Measurements from ENCODE around the gene MACROD2. TPM values are rescaled to one million over a fixed set of nuclear protein-coding genes. Genes with fewer than 3 reads are reported as not detected.

Gene MACROD2
- polyA plus RNA-seq, 1 donor (not counting 4 experiments of a cell fraction or from before 2014, with no cell fraction given): 0.71 TPM

DNA sequence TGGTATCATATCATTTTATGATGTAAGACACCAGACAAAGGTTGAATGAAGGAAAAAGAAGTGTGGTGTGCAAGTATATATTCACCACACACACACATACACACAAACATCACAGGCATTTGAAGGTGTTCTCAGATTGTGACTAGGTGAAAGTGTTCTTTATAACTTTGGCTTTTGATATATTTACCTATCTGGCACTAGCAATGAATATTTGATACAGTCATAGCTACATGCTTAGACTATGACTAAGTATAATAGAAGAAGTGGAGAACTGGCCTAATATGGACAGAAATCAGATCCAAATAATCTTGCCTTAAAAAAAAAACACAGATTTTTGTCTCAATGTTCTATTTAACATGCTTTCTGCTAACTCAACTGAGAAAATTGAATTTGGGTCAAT, 1768.0 kb downstream of the MACROD2 start:
- Histone ChIP-seq H3K9ac (ENCODE audit: control insufficient read depth, extremely low read depth, insufficient read depth, low read length) (no peak overlapping the region), H3K4me2 (ENCODE audit: control insufficient read depth, extremely low read depth, insufficient read depth, low read depth, low read length) (no peak overlapping the region), H3K9me1 (ENCODE audit: control insufficient read depth, extremely low read depth, insufficient read depth, low read length) (no peaks in the 10 kb centered on the region), H3K27ac (ENCODE audit: control insufficient read depth, insufficient read depth, low read length) (no peak overlapping the region), H4K20me1 (ENCODE audit: control insufficient read depth, extremely low read depth, insufficient read depth, low read length) (no peaks in the 10 kb centered on the region), H3K4me1 (ENCODE audit: control insufficient read depth, extremely low read depth, insufficient read depth, low read length) (no peaks in the 10 kb centered on the region), H2AFZ (ENCODE audit: control insufficient read depth, low read length) (no peak overlapping the region), H3K9me3 (ENCODE audit: control insufficient read depth, low read depth, low read length) (no peaks in the 10 kb centered on the region), H3K36me3 (ENCODE audit: control insufficient read depth in 2 of 2, extremely low read depth in 1 of 2, insufficient read depth in 2 of 2, low read length in 2 of 2) (no peaks in the 10 kb centered on the region), H3K79me2 (ENCODE audit: control insufficient read depth, insufficient read depth, low read length) (no peaks in the 10 kb centered on the region), H3K4me3 (ENCODE audit: control insufficient read depth in 2 of 3, extremely low read depth in 1 of 3, insufficient read depth in 2 of 3, low read depth in 1 of 3, low read length in 3 of 3) (no peak overlapping the region), H3K27me3 (ENCODE audit: control insufficient read depth, extremely low read depth, insufficient read depth, low read length) (no peaks in the 10 kb centered on the region)
- DNase-seq (ENCODE audit: low read depth, low spot score) (no peak), FAIRE-seq (no peak)
- TF ChIP-seq, protein P1, sequence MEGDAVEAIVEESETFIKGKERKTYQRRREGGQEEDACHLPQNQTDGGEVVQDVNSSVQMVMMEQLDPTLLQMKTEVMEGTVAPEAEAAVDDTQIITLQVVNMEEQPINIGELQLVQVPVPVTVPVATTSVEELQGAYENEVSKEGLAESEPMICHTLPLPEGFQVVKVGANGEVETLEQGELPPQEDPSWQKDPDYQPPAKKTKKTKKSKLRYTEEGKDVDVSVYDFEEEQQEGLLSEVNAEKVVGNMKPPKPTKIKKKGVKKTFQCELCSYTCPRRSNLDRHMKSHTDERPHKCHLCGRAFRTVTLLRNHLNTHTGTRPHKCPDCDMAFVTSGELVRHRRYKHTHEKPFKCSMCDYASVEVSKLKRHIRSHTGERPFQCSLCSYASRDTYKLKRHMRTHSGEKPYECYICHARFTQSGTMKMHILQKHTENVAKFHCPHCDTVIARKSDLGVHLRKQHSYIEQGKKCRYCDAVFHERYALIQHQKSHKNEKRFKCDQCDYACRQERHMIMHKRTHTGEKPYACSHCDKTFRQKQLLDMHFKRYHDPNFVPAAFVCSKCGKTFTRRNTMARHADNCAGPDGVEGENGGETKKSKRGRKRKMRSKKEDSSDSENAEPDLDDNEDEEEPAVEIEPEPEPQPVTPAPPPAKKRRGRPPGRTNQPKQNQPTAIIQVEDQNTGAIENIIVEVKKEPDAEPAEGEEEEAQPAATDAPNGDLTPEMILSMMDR (optimal IDR thresholded peaks at IDR 0.05 in 1 of 3, IDR thresholded peaks at IDR 0.05 in 1 of 3, conservative IDR thresholded peaks at IDR 0.05 in 1 of 3; ENCODE audit: extremely low read depth in 1 of 3, insufficient read depth in 2 of 3, low read length in 3 of 3): no peak
- dilution Hi-C loops (cut with MboI; ENCODE audit: extremely low pct_ligation_motif_present, low sequenced_read_pairs): no loop called here

DNA sequence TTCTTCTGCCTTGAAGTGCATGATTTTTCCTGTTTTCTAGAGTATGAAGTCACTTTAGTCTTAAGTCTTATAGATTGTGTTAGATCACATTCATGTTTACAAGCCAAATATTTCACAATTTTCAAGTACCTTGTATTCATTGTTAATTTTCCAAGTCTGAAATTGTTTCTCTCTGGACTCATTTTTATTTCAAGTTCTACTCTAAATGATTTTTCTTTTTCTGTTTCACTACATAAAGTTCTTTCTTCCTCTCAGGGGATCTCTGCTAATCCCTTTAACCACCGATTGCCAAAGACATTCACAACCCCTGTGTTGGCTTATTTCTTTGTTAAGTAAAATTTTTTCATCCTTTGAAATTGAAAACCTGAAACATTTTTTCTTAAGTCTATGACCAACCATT, 1772.3 kb downstream of the MACROD2 start:
- no peak overlapping the region for H2AFZ ChIP-seq (ENCODE audit: control insufficient read depth, low read length)
- H3K4me3 ChIP-seq (ENCODE audit: control insufficient read depth in 2 of 3, extremely low read depth in 1 of 3, insufficient read depth in 2 of 3, low read depth in 1 of 3, low read length in 3 of 3): no peak overlapping the region
- no peaks in the 10 kb centered on the region for H3K4me1 ChIP-seq (ENCODE audit: control insufficient read depth, extremely low read depth, insufficient read depth, low read length)
- dilution Hi-C loops (cut with MboI; ENCODE audit: extremely low pct_ligation_motif_present, low sequenced_read_pairs): no loop called here
- H3K36me3 ChIP-seq (ENCODE audit: control insufficient read depth in 2 of 2, extremely low read depth in 1 of 2, insufficient read depth in 2 of 2, low read length in 2 of 2): no peaks in the 10 kb centered on the region
- no peaks in the 10 kb centered on the region for H3K27me3 ChIP-seq (ENCODE audit: control insufficient read depth, extremely low read depth, insufficient read depth, low read length)
- no peak overlapping the region for H3K4me2 ChIP-seq (ENCODE audit: control insufficient read depth, extremely low read depth, insufficient read depth, low read depth, low read length)
- no peaks in the 10 kb centered on the region for H3K79me2 ChIP-seq (ENCODE audit: control insufficient read depth, insufficient read depth, low read length)
- H3K9me1 ChIP-seq (ENCODE audit: control insufficient read depth, extremely low read depth, insufficient read depth, low read length): no peaks in the 10 kb centered on the region
- H3K27ac ChIP-seq (ENCODE audit: control insufficient read depth, insufficient read depth, low read length): no peak overlapping the region
- no peak overlapping the region for H3K9ac ChIP-seq (ENCODE audit: control insufficient read depth, extremely low read depth, insufficient read depth, low read length)
- no peaks in the 10 kb centered on the region for H3K9me3 ChIP-seq (ENCODE audit: control insufficient read depth, low read depth, low read length)
- no peak for FAIRE-seq
- TF ChIP-seq EZH2 (IDR thresholded peaks at IDR 0.05; ENCODE audit: low read length): no peak
- TF ChIP-seq, protein P1 (optimal IDR thresholded peaks at IDR 0.05 in 1 of 3, IDR thresholded peaks at IDR 0.05 in 1 of 3, conservative IDR thresholded peaks at IDR 0.05 in 1 of 3; ENCODE audit: extremely low read depth in 1 of 3, insufficient read depth in 2 of 3, low read length in 3 of 3): no peak
- DNase-seq (ENCODE audit: low read depth, low spot score): no peak
- H4K20me1 ChIP-seq (ENCODE audit: control insufficient read depth, extremely low read depth, insufficient read depth, low read length): no peaks in the 10 kb centered on the region
